NOMO-1 treated with DMSO at 0.1 percent for 48 hours (cell line): ENCODE results near the gene PRODH.
"Not testable (repeated sequence)": the region's sequence is repeated elsewhere in the genome, so short reads cannot be mapped to it uniquely, and the experiment has no call there.

Source experiments
- DNase-seq: peaks from one replicate; lab custom pipeline; 2025; ENCODE audit not compliant: unreplicated experiment; lab: John Stamatoyannopoulos, UW

PRODH gene, protein sequence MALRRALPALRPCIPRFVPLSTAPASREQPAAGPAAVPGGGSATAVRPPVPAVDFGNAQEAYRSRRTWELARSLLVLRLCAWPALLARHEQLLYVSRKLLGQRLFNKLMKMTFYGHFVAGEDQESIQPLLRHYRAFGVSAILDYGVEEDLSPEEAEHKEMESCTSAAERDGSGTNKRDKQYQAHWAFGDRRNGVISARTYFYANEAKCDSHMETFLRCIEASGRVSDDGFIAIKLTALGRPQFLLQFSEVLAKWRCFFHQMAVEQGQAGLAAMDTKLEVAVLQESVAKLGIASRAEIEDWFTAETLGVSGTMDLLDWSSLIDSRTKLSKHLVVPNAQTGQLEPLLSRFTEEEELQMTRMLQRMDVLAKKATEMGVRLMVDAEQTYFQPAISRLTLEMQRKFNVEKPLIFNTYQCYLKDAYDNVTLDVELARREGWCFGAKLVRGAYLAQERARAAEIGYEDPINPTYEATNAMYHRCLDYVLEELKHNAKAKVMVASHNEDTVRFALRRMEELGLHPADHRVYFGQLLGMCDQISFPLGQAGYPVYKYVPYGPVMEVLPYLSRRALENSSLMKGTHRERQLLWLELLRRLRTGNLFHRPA

GRCh38 chr22:18935889-18936529 lies at the start of gene PRODH:
Gene PRODH (minus strand): TSS chr22:18936293. CDS start chr22:18936287, 6 bp downstream.
- DNase-seq = no peak

DNA sequence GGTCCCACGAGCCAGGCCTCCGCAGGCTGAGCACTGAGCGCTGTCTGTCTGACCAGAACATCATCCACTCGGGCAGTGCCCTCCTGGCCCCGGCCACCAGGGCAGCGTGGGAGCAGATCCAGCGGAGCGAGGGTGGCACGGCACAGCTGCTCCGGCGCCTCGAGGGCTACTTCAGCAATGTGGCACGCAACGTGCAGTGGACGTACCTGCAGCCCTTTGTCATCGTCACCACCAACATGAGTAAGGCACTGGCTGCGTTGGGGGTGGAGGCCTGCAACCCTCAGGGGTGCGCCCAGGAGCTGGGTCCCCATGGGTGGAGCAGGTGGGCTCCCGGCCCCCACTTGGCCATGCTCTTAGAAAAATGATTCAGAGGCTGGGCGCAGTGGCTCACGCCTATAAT lies 49.7 kb upstream of the PRODH start:
- no peak for DNase-seq

- DNase-seq = no peak
Observed at GRCh38 chr22:18984564-18984963, 48.5 kb upstream of the PRODH start.

DNA sequence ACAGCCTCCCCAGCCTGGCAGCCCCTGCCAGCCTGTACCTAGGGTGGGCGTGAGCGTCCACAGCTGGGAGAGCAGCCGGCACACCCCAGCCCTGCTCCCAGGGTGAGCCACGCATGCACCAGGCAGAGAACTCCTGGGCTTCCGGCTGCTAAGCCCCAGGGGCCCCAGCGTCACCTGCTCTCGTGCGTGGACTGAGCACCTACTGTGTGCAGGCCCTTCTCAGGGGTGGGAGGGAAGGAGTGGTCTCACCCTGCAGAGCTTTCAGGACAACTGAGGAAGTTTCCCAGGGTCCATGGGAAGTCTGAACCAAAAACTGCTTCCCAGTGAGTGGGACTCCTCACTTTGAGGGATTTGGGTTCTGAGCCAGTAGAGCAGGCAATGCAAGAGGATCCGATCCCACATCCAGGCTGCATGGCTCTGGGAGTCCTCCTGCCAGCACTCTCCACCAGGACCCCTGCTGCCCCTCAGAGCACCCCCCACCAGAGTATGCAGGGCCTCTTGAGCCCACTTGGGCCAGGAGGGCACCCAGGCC lies 47.1 kb upstream of the PRODH start:
- DNase-seq = no peak

DNA sequence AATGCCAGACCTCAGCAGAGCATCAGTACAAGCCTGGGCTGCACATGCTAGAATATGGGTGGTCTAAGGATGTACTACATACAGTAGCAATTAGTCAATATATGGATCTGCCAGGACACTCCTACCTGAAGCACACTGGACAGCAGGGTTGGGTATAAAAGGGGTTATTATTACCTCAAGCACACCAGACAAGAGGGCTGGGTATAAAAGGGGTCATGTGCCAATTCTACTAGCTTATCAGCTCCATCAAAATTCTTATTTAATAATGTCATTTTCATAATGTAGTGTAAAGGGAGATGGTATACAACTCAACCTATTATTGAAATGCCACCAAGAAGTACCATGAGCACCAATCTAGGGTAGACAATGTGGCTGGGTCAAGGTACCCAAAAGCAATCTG lies 44.7 kb upstream of the PRODH start:
- DNase-seq = no peak

- DNase-seq = no peak
Observed at GRCh38 chr22:18979957-18980356, 43.9 kb upstream of the PRODH start.

DNA sequence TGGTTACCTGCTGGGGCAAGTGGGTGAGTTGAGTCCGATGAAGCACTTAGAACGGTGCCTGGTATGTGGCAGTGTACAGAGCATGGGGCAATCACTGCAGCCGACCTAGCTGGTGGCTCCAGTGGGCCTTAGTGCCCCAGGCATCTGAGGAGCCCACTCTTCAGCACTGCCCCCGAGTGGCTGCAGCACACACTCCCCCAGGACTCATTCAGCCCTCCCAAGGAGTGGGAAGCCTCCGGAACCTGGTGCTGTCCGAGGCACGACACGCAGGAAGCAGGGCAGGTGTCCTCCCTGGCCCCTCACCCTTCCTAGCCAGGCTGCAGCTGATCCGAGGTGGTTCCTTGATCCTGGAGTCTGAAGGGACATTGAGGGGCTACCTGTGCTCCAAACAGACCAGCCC lies 42.4 kb upstream of the PRODH start:
- no peak for DNase-seq

GRCh38 chr22:18977824-18978425 lies 41.8 kb upstream of the PRODH start:
- no peak for DNase-seq

GRCh38 chr22:18976197-18976751 lies 40.2 kb upstream of the PRODH start:
- no peak for DNase-seq

- DNase-seq = no peak
Observed at GRCh38 chr22:18975434-18976196, 39.5 kb upstream of the PRODH start.

GRCh38 chr22:18974477-18975180 lies 38.5 kb upstream of the PRODH start:
- DNase-seq = no peak

GRCh38 chr22:18973264-18974031 lies 37.4 kb upstream of the PRODH start:
- no peak for DNase-seq

DNA sequence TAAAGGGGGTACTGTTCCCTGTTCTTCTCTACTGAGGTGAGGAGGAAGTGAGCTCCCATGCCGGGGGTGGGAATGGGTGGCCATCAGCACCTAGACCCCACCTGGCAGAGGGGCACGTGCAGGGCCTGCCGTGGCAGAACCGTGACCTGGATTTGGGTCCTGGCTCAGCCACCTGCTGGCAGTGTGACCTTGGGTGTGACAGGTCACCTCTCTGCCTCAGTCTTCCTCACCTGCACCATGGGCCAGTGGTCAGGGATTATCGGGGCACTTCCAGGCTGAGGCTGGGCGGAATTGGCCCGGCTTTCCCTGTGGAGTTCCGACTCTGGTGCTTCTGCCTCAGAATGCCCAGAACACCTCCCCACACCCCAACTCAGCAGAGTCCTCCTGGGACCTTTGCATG lies 36.5 kb upstream of the PRODH start:
- DNase-seq = not testable (repeated sequence)

DNA sequence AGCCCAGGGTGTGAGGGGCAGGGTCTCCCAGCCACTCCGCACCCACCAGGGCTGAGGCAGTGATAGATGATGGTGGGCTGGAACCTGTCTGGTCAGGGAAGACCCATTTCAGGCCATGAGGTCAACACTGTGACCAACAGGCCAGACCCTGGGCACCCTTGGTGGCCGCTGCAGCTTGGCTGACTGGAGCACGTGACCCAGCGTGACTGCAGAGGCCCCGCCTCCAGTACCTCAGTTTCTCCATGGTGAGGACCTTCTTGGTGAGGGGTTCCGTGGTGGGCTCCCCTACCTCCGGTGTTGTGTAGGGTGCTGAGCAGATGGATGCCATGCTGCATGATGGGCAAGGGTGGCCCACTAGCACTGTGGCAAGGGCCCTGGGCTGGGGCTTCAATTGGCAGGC lies 35.9 kb upstream of the PRODH start:
- not testable (repeated sequence) for DNase-seq

DNA sequence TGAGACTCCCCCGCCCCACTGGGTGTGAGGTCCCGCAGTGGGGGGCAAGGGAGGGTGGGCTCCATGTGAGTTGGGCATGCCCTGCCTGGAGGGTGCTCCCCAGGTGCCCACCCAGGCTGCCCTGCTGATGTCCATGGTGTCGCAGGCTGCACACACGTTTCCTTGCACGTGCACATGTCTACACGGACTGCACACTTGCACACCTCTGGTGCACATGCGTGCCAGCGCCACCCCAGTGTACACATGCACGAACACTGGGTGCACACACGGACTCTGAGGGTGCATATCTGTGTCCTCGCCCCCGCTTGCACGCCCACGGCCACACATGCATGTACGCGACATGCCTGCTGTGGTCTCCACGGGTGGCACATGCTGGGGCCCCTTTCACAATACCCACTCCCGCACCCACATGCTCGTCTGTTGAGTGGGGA lies 35.2 kb upstream of the PRODH start:
- DNase-seq = no peak

GRCh38 chr22:18970948-18971315 lies 34.8 kb upstream of the PRODH start:
- no peak for DNase-seq

DNA sequence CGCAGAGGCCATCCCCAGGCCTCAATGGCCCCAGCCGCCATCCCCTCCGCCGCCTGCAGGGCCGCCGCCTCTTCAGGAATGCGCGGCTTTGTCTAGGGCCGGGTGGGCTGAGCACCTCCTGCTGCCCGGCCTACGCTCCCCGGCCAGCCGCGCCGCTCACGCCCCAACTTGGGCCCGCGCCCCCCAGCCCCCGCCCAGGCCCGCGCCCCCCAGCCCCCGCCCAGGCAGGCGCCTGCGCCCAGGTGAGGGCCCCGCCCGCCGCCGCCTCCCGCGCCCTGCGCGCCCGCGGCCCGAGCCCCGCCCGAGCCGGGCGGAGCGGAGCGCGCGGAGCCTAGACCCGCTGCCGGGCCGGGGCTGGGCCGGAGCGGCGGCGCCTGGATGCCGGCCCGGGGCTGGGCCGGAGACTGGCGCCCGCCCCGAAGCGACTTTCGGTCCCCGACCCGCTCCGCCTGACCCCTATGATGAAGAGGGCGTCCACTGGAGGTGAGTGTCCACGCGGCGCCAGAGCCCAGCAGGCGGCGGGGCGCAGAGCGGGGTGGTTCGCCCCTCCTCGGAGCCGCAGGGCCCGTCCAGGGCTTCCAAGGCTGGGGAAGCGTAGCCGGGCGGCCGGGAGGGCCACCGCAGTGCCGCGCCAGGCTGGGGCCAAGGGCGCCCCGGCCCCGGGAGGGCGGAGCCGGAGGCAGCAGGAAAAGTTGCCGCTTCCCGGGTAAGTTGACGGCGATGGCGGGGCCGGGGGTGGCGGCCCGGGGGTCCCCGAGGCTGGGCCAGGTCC lies 34.3 kb upstream of the PRODH start:
- no peak for DNase-seq
